CD14-positive monocyte (primary cell): ENCODE measurements around the gene FAM168B. TPM values are rescaled to one million over a fixed set of nuclear protein-coding genes. Genes with fewer than 3 reads are reported as not detected.

Experiments used
- DNase-seq, 3 donors: peaks; one replicate each; pipeline ENCODE4 v3.0.0-alpha.2; 2011 to 2022
- H2AFZ ChIP-seq: 2 replicates; pipeline ENCODE4 v1.6.0; 2012; ENCODE audit warnings: mild to moderate bottlenecking, low read depth, low read length, inconsistent platforms; ENCODE audit not compliant: insufficient read depth, poor library complexity, severe bottlenecking
- H3K27ac ChIP-seq, 2 donors: 1 replicate in 1 of 2; 2 replicates in 1 of 2; pipeline ENCODE4 v1.5.1; 2012 to 2013; ENCODE audit warnings: low read length in 2 of 2, control low read depth in 1 of 2, inconsistent platforms in 1 of 2, low read depth in 1 of 2, mild to moderate bottlenecking in 1 of 2
- H3K27me3 ChIP-seq, 2 donors: one replicate each; pipeline versions ENCODE4 v1.6.0 to v1.6.1; 2011 to 2013; ENCODE audit warnings: low read length in 2 of 2; ENCODE audit not compliant: control insufficient read depth in 2 of 2, insufficient read depth in 2 of 2
- H3K36me3 ChIP-seq, 2 donors: replicated peaks in 1 of 2; 1 replicate in 1 of 2; 2 replicates in 1 of 2; pipeline versions ENCODE4 v1.5.1 to v1.6.1; 2012 to 2013; ENCODE audit warnings: low read length in 2 of 2, control low read depth in 1 of 2, inconsistent platforms in 1 of 2, mild to moderate bottlenecking in 1 of 2; ENCODE audit not compliant: insufficient read depth in 2 of 2, control insufficient read depth in 1 of 2
- H3K4me1 ChIP-seq, 2 donors: 1 replicate in 1 of 2; 2 replicates in 1 of 2; pipeline versions ENCODE4 v1.5.1 to v1.6.1; 2012 to 2013; ENCODE audit warnings: low read length in 2 of 2, control low read depth in 1 of 2, inconsistent platforms in 1 of 2, mild to moderate bottlenecking in 1 of 2, moderate library complexity in 1 of 2; ENCODE audit not compliant: insufficient read depth in 2 of 2, control insufficient read depth in 1 of 2
- H3K4me2 ChIP-seq: replicated peaks from 2 replicates; pipeline ENCODE3; 2012; ENCODE audit warnings: low read length, moderate library complexity, mild to moderate bottlenecking; ENCODE audit not compliant: poor library complexity, severe bottlenecking; ENCODE audit errors: extremely low read depth
- H3K4me3 ChIP-seq, 3 experiments: fragments of 200-600 bp in 1 of 3; sonication (generic) in 1 of 3; replicated peaks in 1 of 3; 1 replicate in 2 of 3; 2 replicates in 1 of 3; pipeline ENCODE4 v1.5.1; 2011 to 2013; ENCODE audit warnings: low read length in 3 of 3, mild to moderate bottlenecking in 3 of 3, control low read depth in 2 of 3, low read depth in 2 of 3, inconsistent platforms in 1 of 3, moderate library complexity in 1 of 3
- H3K79me2 ChIP-seq: 2 replicates; pipeline ENCODE4 v1.6.0; 2012; ENCODE audit warnings: mild to moderate bottlenecking, control low read depth, inconsistent platforms, low read length, moderate library complexity; ENCODE audit not compliant: insufficient read depth
- H3K9ac ChIP-seq: 2 replicates; pipeline ENCODE4 v1.6.0; 2017; ENCODE audit warnings: low read length, mild to moderate bottlenecking; ENCODE audit not compliant: insufficient read depth, poor library complexity, severe bottlenecking
- H3K9me3 ChIP-seq, 2 donors: replicated peaks in 1 of 2; 1 replicate in 1 of 2; 2 replicates in 1 of 2; pipeline versions ENCODE4 v1.5.1 to v1.6.1; 2012 to 2013; ENCODE audit warnings: low read length in 2 of 2, control low read depth in 1 of 2; ENCODE audit not compliant: control insufficient read depth in 1 of 2, insufficient read depth in 1 of 2
- H4K20me1 ChIP-seq: 2 replicates; pipeline ENCODE4 v1.6.0; 2012; ENCODE audit warnings: mild to moderate bottlenecking, low read length, control low read depth, moderate library complexity; ENCODE audit not compliant: insufficient read depth
- H3K27ac Mint-ChIP-seq, 7 donors: one replicate each; pipeline ENCODE4 v1.8.0; 2020; ENCODE audit warnings: mild to moderate bottlenecking in 7 of 7, mixed read lengths in 7 of 7, moderate library complexity in 6 of 7, inconsistent platforms in 2 of 7
- H3K27me3 Mint-ChIP-seq, 3 donors: one replicate each; pipeline ENCODE4 v1.8.0; 2021 to 2022; ENCODE audit warnings: low read depth in 3 of 3, mild to moderate bottlenecking in 3 of 3, mixed read lengths in 3 of 3, moderate library complexity in 3 of 3, inconsistent platforms in 1 of 3
- H3K36me3 Mint-ChIP-seq, 2 donors: one replicate each; pipeline ENCODE4 v1.8.0; 2020; ENCODE audit warnings: mixed read lengths in 2 of 2, inconsistent platforms in 1 of 2, mild to moderate bottlenecking in 1 of 2
- H3K4me1 Mint-ChIP-seq: one replicate; pipeline ENCODE4 v1.8.0; 2020; ENCODE audit warnings: mild to moderate bottlenecking, mixed read lengths
- H3K4me3 Mint-ChIP-seq, 2 donors: one replicate each; pipeline ENCODE4 v1.8.0; 2020; ENCODE audit warnings: mild to moderate bottlenecking in 2 of 2, mixed read lengths in 2 of 2, moderate library complexity in 1 of 2
- H3K9me3 Mint-ChIP-seq, 7 donors: one replicate each; pipeline ENCODE4 v1.8.0; 2020 to 2022; ENCODE audit warnings: mixed read lengths in 7 of 7, mild to moderate bottlenecking in 6 of 7, moderate library complexity in 6 of 7, inconsistent platforms in 2 of 7
- WGBS: methylation state at CpG from one replicate; pipeline ENCODE4 v1.1.5; 2013; ENCODE audit warnings: missing lambda C conversion rate; ENCODE audit not compliant: insufficient coverage; 5-methylcytosine and 5-hydroxymethylcytosine counted together
- intact Hi-C, 2 donors: fragments of 100-400 bp; cut with micrococcal nuclease; formaldehyde crosslinking; loops; one replicate each; pipeline versions ENCODE4 v1.15.0 to v1.15.1; 2023
- polyA plus RNA-seq, 3 donors: library from polyadenylated mRNA; depleted of rRNA in 1 of 3; unstranded in 2 of 3; stranded (reverse) in 1 of 3; fragments of 300-500 nt in 2 of 3; fragments of >200 nt in 1 of 3; fragmentation: Illumina TruSeq in 2 of 3; gene quantifications; 1 replicate in 2 of 3; 2 replicates in 1 of 3; pipeline ENCODE4 v1.2.3, GENCODE V29; 2012 to 2021
- TF ChIP-seq, protein P1 (sequence below): fragments of 200-600 bp; IDR thresholded peaks from one replicate; pipeline ENCODE4 v1.8.0; 2022; ENCODE audit warnings: antibody characterized with exemption, mild to moderate bottlenecking

FAM168B gene
- polyA plus RNA-seq, 3 donors: 20.5 to 33.2 (median 22.6) TPM

- H3K27me3 Mint-ChIP-seq: no peaks in the 10 kb centered on the region
These were observed 25.7 kb downstream of the FAM168B start for GRCh38 chr2:131067465-131068125.

GRCh38 chr2:131064589-131065512 is 28.4 kb downstream of the FAM168B start:
- Histone ChIP-seq H3K4me2 (no peak overlapping the region), H4K20me1 (peaks cover 96% of the 10 kb centered on the region), H2AFZ (no peak overlapping the region), H3K4me3 (no peak overlapping the region), H3K9ac (no peak overlapping the region), H3K9me3 (no peaks in the 10 kb centered on the region), H3K79me2 (peaks cover 92% of the 10 kb centered on the region), H3K27ac (no peak overlapping the region), H3K27me3 (no peaks in the 10 kb centered on the region), H3K4me1 (no peaks in the 10 kb centered on the region), H3K36me3 (peaks cover 43 to 92% of the 10 kb centered on the region in 2 donors)
- no peaks in the 10 kb centered on the region for H3K4me1 Mint-ChIP-seq
- TF ChIP-seq, protein P1, sequence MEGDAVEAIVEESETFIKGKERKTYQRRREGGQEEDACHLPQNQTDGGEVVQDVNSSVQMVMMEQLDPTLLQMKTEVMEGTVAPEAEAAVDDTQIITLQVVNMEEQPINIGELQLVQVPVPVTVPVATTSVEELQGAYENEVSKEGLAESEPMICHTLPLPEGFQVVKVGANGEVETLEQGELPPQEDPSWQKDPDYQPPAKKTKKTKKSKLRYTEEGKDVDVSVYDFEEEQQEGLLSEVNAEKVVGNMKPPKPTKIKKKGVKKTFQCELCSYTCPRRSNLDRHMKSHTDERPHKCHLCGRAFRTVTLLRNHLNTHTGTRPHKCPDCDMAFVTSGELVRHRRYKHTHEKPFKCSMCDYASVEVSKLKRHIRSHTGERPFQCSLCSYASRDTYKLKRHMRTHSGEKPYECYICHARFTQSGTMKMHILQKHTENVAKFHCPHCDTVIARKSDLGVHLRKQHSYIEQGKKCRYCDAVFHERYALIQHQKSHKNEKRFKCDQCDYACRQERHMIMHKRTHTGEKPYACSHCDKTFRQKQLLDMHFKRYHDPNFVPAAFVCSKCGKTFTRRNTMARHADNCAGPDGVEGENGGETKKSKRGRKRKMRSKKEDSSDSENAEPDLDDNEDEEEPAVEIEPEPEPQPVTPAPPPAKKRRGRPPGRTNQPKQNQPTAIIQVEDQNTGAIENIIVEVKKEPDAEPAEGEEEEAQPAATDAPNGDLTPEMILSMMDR: no peak
- intact Hi-C loops: no loop called here
- WGBS: no CpG with 5 or more reads among the region's 14 CpGs
- DNase-seq: no peak
- peaks cover 0 to 2% (median 0%) of the 10 kb centered on the region in 7 donors for H3K9me3 Mint-ChIP-seq
- H3K36me3 Mint-ChIP-seq: peaks cover 57 to 90% of the 10 kb centered on the region in 2 donors
- H3K27ac Mint-ChIP-seq: peak overlapping the region in 3 of 7 donors; percentile 7 to 19 (median 18)
- no peaks in the 10 kb centered on the region for H3K27me3 Mint-ChIP-seq
- no peak overlapping the region for H3K4me3 Mint-ChIP-seq

More at GRCh38 chr2:131067465-131068125, 25.7 kb downstream of the FAM168B start:
- no peaks in the 10 kb centered on the region for H3K27me3 ChIP-seq
- H3K4me2 ChIP-seq: no peak overlapping the region
- H3K36me3 Mint-ChIP-seq: peaks cover 64 to 89% of the 10 kb centered on the region in 2 donors
- H3K4me3 Mint-ChIP-seq: no peak overlapping the region
- H3K36me3 ChIP-seq: peaks cover 58 to 94% of the 10 kb centered on the region in 2 donors
- no peak overlapping the region for H3K9ac ChIP-seq
- peaks cover 86% of the 10 kb centered on the region for H3K79me2 ChIP-seq
- no peaks in the 10 kb centered on the region for H3K9me3 ChIP-seq
- peak overlapping the region in 1 of 7 donors; percentile 27 for H3K27ac Mint-ChIP-seq
- TF ChIP-seq, protein P1: no peak
- no peak overlapping the region for H3K27ac ChIP-seq
- no peak overlapping the region for H3K4me3 ChIP-seq
- no peak for DNase-seq
- intact Hi-C loops: no loop called here
- no peaks in the 10 kb centered on the region for H3K9me3 Mint-ChIP-seq
- peaks cover 96% of the 10 kb centered on the region for H4K20me1 ChIP-seq
- no CpG with 5 or more reads among the region's 2 CpGs for WGBS
- H2AFZ ChIP-seq: no peak overlapping the region
- H3K4me1 ChIP-seq: no peaks in the 10 kb centered on the region
- no peaks in the 10 kb centered on the region for H3K4me1 Mint-ChIP-seq
